SK-N-SH (cell line): Measurements from ENCODE around the gene BDNF.

ENCODE experiments used
- EP300 ChIP-seq, 2 experiments: IDR thresholded peaks; 2 replicates each; pipeline versions ENCODE4 v1.4.0 to v1.6.1; 2012; ENCODE audit warnings: borderline replicate concordance in 1 of 2, low read depth in 1 of 2, low read length in 1 of 2
- EZH2phosphoT487 ChIP-seq: fragments of 200-600 bp; sonication (generic); IDR thresholded peaks from 2 replicates; pipeline ENCODE4 v1.6.1; 2017; ENCODE audit warnings: low read depth, mixed run types, mild to moderate bottlenecking, antibody characterized with exemption, moderate library complexity, borderline replicate concordance
- JUND ChIP-seq: IDR thresholded peaks from 2 replicates; pipeline ENCODE4 v1.4.0; 2012
- POLR2AphosphoS5 ChIP-seq: IDR thresholded peaks from 2 replicates; pipeline ENCODE4 v1.6.1; 2012; ENCODE audit warnings: low read depth, low read length
- TAF1 ChIP-seq: IDR thresholded peaks from 2 replicates; pipeline ENCODE4 v1.6.1; 2012; ENCODE audit warnings: low read depth, mild to moderate bottlenecking, low read length, moderate library complexity, borderline replicate concordance
- TF ChIP-seq, protein P1 (sequence below): fragments of 200-600 bp; sonication (generic); IDR thresholded peaks from 2 replicates; pipeline ENCODE4 v1.6.1; 2017; ENCODE audit warnings: antibody characterized with exemption, mild to moderate bottlenecking, moderate library complexity
- TF ChIP-seq, protein P2 (sequence below): IDR thresholded peaks from 2 replicates; pipeline ENCODE4 v1.6.1; 2012; ENCODE audit warnings: mild to moderate bottlenecking, low read depth, low read length, moderate library complexity

DNA sequence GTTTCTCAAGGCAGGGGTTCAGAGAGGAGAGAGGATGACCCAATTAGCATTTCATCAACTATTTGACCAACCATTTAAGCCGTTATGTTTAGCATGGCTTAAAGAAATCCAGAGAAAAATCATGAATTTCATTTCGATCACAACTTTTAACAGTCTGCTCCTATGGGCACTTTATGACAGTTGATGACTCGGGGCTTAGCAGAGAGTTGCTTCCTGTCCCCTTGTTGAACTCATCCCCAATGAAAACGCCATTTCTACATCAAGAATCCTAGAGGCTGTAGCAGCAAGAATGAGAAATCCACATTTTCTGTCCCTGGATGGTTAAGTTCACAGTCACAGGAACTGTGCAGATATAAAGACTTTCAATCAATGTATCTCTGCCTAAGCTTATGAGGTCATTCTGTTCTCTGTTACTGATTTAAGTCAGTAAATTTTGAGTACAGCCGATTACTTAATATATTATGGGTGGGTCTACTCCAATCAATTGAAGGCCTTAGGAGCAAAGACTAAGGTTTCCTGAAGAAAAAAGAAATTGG lies 81.1 kb downstream of the BDNF start:
- TF ChIP-seq, protein P1, sequence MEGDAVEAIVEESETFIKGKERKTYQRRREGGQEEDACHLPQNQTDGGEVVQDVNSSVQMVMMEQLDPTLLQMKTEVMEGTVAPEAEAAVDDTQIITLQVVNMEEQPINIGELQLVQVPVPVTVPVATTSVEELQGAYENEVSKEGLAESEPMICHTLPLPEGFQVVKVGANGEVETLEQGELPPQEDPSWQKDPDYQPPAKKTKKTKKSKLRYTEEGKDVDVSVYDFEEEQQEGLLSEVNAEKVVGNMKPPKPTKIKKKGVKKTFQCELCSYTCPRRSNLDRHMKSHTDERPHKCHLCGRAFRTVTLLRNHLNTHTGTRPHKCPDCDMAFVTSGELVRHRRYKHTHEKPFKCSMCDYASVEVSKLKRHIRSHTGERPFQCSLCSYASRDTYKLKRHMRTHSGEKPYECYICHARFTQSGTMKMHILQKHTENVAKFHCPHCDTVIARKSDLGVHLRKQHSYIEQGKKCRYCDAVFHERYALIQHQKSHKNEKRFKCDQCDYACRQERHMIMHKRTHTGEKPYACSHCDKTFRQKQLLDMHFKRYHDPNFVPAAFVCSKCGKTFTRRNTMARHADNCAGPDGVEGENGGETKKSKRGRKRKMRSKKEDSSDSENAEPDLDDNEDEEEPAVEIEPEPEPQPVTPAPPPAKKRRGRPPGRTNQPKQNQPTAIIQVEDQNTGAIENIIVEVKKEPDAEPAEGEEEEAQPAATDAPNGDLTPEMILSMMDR, result no peak
- TF ChIP-seq EP300 (IDR thresholded peaks at IDR 0.05; ENCODE audit: borderline replicate concordance in 1 of 2, low read depth in 1 of 2, low read length in 1 of 2) (no peak), EZH2phosphoT487 (no peak), POLR2AphosphoS5 (no peak), TAF1 (no peak), JUND (no peak)
- TF ChIP-seq, protein P2, sequence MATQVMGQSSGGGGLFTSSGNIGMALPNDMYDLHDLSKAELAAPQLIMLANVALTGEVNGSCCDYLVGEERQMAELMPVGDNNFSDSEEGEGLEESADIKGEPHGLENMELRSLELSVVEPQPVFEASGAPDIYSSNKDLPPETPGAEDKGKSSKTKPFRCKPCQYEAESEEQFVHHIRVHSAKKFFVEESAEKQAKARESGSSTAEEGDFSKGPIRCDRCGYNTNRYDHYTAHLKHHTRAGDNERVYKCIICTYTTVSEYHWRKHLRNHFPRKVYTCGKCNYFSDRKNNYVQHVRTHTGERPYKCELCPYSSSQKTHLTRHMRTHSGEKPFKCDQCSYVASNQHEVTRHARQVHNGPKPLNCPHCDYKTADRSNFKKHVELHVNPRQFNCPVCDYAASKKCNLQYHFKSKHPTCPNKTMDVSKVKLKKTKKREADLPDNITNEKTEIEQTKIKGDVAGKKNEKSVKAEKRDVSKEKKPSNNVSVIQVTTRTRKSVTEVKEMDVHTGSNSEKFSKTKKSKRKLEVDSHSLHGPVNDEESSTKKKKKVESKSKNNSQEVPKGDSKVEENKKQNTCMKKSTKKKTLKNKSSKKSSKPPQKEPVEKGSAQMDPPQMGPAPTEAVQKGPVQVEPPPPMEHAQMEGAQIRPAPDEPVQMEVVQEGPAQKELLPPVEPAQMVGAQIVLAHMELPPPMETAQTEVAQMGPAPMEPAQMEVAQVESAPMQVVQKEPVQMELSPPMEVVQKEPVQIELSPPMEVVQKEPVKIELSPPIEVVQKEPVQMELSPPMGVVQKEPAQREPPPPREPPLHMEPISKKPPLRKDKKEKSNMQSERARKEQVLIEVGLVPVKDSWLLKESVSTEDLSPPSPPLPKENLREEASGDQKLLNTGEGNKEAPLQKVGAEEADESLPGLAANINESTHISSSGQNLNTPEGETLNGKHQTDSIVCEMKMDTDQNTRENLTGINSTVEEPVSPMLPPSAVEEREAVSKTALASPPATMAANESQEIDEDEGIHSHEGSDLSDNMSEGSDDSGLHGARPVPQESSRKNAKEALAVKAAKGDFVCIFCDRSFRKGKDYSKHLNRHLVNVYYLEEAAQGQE, result no peak
